Kidney epithelial cell (primary cell): Measurements from ENCODE around the gene TMCC3. TPM values are rescaled to one million over a fixed set of nuclear protein-coding genes. Genes with fewer than 3 reads are reported as not detected.
A peak's percentile ranks its signal among the peaks of the same experiment; 100 is the strongest.
"Not testable (repeated sequence)": the region's sequence is repeated elsewhere in the genome, so short reads cannot be mapped to it uniquely, and the experiment has no call there.

Experiments used
- DNase-seq: peaks from one replicate; pipeline ENCODE4 v3.0.0-alpha.2; 2010; ENCODE audit warnings: low read depth
- H3K27me3 ChIP-seq: 2 replicates; pipeline ENCODE4 v1.6.0; 2011; ENCODE audit warnings: low read length; ENCODE audit not compliant: control insufficient read depth, insufficient read depth
- H3K36me3 ChIP-seq: 2 replicates; pipeline ENCODE4 v1.5.1; 2011; ENCODE audit warnings: low read length; ENCODE audit not compliant: control insufficient read depth, insufficient read depth
- H3K4me3 ChIP-seq: 2 replicates; pipeline ENCODE4 v1.5.1; 2011; ENCODE audit warnings: low read depth, mild to moderate bottlenecking, control low read depth, low read length
- total RNA-seq: library from RNA; depleted of rRNA; stranded (reverse); fragments of >200 nt; gene quantifications from 2 replicates; pipeline ENCODE4 v1.2.3, GENCODE V29; 2015
- TF ChIP-seq, protein P1 (sequence below): IDR thresholded peaks from 2 replicates; pipeline ENCODE4 v1.5.1; 2011; ENCODE audit warnings: mild to moderate bottlenecking, moderate library complexity, low read length, control low read depth, inconsistent platforms; ENCODE audit not compliant: insufficient read depth, poor library complexity, severe bottlenecking

TMCC3 gene
- total RNA-seq, 1 donor from 2014 or later = 22.8 TPM

DNA sequence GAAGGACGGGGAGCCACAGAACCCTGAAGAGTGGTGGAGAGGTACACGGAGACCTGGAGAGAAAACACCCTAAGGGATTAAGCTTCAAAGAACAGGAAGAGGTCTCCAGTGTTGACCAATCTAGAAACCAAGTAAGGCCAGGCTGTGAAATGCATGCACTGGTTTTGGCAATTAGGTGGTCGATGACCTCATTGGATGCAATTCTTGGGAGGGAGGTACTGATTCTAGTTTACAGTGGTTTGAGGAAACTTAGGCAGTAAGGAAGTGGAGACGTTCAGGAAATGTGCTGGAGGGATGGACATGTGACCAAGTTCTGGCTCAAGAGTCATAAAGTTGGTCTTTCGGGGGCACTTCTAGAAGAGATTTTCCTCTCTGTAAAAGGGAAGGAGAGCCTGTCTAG is 99.4 kb downstream of the TMCC3 start:
- Histone ChIP-seq H3K27me3 (no peaks in the 10 kb centered on the region), H3K4me3 (no peak overlapping the region), H3K36me3 (no peaks in the 10 kb centered on the region)
- no peak for DNase-seq
- TF ChIP-seq, protein P1, sequence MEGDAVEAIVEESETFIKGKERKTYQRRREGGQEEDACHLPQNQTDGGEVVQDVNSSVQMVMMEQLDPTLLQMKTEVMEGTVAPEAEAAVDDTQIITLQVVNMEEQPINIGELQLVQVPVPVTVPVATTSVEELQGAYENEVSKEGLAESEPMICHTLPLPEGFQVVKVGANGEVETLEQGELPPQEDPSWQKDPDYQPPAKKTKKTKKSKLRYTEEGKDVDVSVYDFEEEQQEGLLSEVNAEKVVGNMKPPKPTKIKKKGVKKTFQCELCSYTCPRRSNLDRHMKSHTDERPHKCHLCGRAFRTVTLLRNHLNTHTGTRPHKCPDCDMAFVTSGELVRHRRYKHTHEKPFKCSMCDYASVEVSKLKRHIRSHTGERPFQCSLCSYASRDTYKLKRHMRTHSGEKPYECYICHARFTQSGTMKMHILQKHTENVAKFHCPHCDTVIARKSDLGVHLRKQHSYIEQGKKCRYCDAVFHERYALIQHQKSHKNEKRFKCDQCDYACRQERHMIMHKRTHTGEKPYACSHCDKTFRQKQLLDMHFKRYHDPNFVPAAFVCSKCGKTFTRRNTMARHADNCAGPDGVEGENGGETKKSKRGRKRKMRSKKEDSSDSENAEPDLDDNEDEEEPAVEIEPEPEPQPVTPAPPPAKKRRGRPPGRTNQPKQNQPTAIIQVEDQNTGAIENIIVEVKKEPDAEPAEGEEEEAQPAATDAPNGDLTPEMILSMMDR = no peak

DNA sequence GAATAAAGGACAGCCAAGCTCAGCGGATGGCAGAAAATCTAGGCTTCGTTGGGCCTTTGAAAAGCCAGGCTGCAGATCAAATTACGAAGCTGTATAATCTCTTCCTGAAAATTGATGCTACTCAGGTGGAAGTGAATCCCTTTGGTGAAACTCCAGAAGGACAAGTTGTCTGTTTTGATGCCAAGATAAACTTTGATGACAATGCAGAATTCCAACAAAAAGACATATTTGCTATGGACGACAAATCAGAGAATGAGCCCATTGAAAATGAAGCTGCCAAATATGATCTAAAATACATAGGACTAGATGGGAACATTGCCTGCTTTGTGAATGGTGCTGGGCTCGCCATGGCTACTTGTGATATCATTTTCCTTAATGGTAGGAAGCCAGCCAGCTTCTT is 101.5 kb downstream of the TMCC3 start:
- DNase-seq = not testable (repeated sequence)

GRCh38 chr12:94545935-94546771 is 104.2 kb downstream of the TMCC3 start:
- DNase-seq = peak; percentile 32
- Histone ChIP-seq H3K27me3 (no peaks in the 10 kb centered on the region), H3K4me3 (no peak overlapping the region), H3K36me3 (no peaks in the 10 kb centered on the region)
- TF ChIP-seq, protein P1 = peak; percentile 81

More for the DNA sequence above, 101.5 kb downstream of the TMCC3 start:
- not testable (repeated sequence) for H3K4me3 ChIP-seq, H3K27me3 ChIP-seq, H3K36me3 ChIP-seq

DNA sequence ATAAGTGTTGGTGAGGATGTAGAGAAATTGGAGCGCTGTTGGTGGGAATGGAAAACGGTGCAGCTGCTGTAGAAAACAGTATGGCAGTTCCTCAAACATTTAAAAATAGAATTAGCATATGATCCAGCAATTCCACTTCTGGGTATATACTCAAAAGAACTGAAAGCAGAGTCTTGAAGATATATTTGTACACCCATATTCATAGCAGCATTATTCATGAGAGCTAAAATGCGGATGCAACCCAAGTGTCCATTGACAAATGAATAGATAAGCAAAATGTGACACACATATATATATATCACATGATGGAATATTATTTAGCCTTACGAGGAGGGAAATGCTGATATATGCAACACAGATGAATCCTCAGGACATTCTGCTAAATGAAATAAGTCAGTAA is 106.0 kb downstream of the TMCC3 start:
- TF ChIP-seq, protein P1 = no peak
- DNase-seq = no peak
- H3K4me3 ChIP-seq = no peak overlapping the region
- no peaks in the 10 kb centered on the region for H3K27me3 ChIP-seq
- H3K36me3 ChIP-seq = no peaks in the 10 kb centered on the region

DNA sequence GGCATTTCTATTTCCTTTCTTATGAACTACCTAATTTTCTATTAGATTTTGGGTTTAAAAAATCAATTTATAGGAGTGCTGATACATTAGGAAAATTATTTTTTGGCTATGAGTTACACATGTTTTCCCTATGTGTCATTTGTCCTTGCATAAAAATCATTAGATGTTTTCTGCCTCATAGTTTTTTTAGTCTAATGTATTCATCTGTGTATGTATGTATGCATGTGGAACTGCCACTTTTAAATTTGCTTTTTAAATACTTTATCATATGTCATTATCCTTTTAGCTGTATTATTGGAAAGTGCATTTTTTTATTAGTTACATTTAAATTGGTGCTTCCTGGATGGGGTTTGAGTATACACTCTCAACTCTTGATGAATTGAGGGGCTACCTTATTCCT is 112.0 kb downstream of the TMCC3 start:
- Histone ChIP-seq H3K27me3 (no peaks in the 10 kb centered on the region), H3K4me3 (no peak overlapping the region), H3K36me3 (no peaks in the 10 kb centered on the region)
- TF ChIP-seq, protein P1 = no peak
- no peak for DNase-seq

DNA sequence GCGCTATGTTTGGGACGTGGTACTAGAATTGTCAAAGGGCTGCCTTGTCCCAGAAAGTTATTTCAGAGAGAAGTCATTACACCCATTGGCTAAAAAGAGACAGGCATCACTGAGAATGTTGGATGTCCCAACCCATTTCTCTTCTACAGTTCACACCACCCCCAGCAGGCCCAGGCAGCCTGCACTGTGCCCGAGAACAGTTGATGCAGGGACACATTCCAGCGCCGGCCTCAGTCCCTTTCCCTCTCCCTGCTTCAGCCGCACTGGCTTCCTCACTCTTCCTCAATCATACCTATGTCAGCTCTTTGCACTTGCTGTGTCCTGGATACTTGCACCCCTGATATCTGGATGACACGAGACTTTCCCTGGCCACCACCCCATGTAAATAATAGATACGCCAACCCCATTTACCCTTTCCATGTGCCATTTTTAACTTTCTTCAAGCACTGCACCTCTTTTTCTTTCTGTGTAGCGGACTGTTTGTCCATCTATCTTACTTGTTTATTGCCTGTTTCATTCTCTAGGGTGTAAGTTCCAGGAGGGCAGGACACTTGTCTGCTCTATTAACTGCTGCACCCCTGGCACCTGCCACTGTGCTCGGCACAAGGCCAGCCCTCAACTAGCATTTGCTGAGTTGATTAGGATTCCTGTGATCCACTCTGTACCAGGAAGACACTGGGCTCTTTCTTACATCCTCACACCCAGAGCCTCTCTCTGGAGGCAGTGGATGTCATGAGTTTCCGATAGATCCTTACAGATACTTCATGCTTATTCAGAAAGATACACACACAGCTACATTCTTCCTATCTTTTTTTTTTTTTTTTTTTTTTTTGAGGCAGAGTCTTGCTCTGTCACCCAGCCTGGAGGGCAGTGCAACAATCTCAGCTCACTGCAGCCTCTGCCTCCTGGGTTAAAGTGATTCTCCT is 114.1 kb downstream of the TMCC3 start:
- TF ChIP-seq, protein P1 = no peak
- DNase-seq = no peak
- no peak overlapping the region for H3K4me3 ChIP-seq
- H3K36me3 ChIP-seq = no peaks in the 10 kb centered on the region
- H3K27me3 ChIP-seq = no peaks in the 10 kb centered on the region
